ENCODE data around the gene SLC2A4. TPM values are rescaled to one million over a fixed set of nuclear protein-coding genes. Genes with fewer than 3 reads are reported as not detected.

Gene SLC2A4
- total RNA-seq, 1 donor: under 0.01 TPM

DNA sequence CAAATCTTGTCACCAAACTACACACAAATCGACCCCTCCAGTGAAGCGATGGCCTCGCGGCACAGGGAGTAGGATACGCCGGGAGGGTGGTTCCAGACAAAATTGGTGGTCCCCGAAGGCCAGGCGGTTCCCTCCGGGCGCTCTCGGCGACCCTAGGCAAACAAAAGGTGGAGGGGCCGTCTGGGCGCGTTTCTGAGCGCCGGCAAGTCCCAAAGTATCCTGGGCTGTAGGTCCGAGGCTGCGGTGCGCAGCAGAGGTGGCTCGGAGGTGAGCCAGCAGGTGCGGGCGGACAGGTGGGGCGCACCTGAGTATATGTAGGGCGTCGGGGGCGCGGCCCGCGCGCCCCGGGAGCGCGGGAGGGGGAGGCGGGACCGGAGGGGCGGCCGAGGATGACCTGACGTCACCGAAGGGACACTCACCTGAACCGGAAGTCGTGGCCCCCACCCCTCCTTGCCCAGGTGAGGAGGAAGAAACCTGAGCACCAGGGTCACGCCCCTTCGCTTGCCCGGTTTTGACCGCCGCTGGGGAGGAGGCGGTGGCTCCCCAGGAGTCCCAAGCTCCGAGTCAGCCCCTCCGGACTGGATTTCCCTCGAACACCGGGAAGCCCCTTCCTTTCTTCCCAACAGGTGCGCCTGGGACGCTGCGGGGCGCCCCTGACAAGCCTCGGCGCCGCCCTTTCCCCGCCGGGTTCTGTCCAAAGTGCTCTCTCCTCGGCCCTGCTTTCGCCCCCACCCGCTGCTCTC, 19.2 kb upstream of the SLC2A4 start, which contains the start of gene CLDN7:
CLDN7 (minus strand) TSS at position 287 of the 743 bp plus-strand sequence. CDS start 435 bp downstream, outside the sequence.
- no peak within 1 kb of the TSS for H3K27ac ChIP-seq (ENCODE audit: low read depth, low read length)
- H3K36me3 ChIP-seq (ENCODE audit: insufficient read depth, low read length): peaks cover 12% of the 10 kb centered on the region
- H3K4me3 ChIP-seq (ENCODE audit: insufficient read depth, low read length): peak within 1 kb of the TSS; percentile 67
- TF ChIP-seq, protein P1, sequence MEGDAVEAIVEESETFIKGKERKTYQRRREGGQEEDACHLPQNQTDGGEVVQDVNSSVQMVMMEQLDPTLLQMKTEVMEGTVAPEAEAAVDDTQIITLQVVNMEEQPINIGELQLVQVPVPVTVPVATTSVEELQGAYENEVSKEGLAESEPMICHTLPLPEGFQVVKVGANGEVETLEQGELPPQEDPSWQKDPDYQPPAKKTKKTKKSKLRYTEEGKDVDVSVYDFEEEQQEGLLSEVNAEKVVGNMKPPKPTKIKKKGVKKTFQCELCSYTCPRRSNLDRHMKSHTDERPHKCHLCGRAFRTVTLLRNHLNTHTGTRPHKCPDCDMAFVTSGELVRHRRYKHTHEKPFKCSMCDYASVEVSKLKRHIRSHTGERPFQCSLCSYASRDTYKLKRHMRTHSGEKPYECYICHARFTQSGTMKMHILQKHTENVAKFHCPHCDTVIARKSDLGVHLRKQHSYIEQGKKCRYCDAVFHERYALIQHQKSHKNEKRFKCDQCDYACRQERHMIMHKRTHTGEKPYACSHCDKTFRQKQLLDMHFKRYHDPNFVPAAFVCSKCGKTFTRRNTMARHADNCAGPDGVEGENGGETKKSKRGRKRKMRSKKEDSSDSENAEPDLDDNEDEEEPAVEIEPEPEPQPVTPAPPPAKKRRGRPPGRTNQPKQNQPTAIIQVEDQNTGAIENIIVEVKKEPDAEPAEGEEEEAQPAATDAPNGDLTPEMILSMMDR (IDR thresholded peaks at IDR 0.05; ENCODE audit: extremely low read depth, low read depth, low read length): no peak
- DNase-seq (ENCODE audit: insufficient read length, low spot score, missing footprints): no peak
- no peaks in the 10 kb centered on the region for H4K20me1 ChIP-seq (ENCODE audit: insufficient read depth, low read length)
- H3K79me2 ChIP-seq (ENCODE audit: insufficient read depth, low read length): no peaks in the 10 kb centered on the region
- peaks cover 15% of the 10 kb centered on the region for H3K27me3 ChIP-seq (ENCODE audit: insufficient read depth, low read length)
- H3K9me3 ChIP-seq (ENCODE audit: low read depth, low read length): no peaks in the 10 kb centered on the region
- H2AFZ ChIP-seq (ENCODE audit: low read length): peak within 1 kb of the TSS; percentile 88
- peak within 1 kb of the TSS; percentile 77 for H3K4me2 ChIP-seq (ENCODE audit: insufficient read depth, low read length)
- peaks cover 19% of the 10 kb centered on the region for H3K4me1 ChIP-seq (ENCODE audit: insufficient read depth, low read length)

DNA sequence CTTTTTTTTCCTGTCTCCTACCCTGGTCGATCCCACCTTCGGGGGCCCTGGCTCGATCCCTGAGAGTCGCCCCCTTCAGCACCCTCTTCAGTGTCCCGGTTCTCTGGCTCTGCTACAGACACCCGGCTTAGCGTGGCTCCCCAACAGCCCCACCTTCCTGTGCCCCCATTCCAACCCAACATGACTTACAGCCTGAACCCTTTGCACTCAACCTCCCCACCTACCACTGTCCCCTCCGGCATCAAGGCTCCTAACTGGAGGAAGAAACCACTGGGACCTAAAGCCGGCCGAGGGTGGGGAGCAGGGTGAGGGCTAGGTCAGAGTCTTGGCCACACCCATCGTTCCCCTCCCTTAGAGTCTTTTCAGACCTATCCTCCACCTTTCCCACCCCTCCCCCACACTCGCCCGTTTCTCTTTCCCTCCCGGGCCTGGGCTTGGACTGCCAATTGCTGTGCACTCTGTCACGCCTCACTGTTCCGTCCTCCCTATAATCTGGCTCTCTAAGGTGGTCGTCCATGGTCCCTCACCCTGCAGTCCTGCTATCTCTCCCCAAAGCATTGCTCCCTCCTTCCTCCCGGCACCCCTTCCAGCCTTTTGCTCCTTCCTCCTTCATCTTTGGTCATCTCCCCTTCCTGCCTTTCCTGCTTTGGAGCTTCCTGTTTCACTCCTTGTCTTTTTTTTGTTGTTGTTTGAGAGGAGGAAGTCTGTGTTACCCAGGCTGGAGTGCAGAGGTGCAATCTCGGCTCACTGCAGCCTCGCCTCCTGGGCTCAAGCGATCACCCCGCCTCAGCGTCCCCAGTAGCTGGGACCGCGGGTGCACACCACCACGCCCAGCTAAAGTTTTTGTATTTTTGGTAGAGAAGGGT, 18.4 kb upstream of the SLC2A4 start:
- H2AFZ ChIP-seq (ENCODE audit: low read length): peak overlapping the region; percentile 88
- peak; percentile 80 for DNase-seq (ENCODE audit: insufficient read length, low spot score, missing footprints)
- no peaks in the 10 kb centered on the region for H4K20me1 ChIP-seq (ENCODE audit: insufficient read depth, low read length)
- H3K4me1 ChIP-seq (ENCODE audit: insufficient read depth, low read length): peaks cover 19% of the 10 kb centered on the region
- H3K27me3 ChIP-seq (ENCODE audit: insufficient read depth, low read length): peaks cover 15% of the 10 kb centered on the region
- peak overlapping the region; percentile 47 for H3K4me2 ChIP-seq (ENCODE audit: insufficient read depth, low read length)
- H3K4me3 ChIP-seq (ENCODE audit: insufficient read depth, low read length): peak overlapping the region; percentile 36
- TF ChIP-seq, protein P1 (IDR thresholded peaks at IDR 0.05; ENCODE audit: extremely low read depth, low read depth, low read length): no peak
- H3K9me3 ChIP-seq (ENCODE audit: low read depth, low read length): no peaks in the 10 kb centered on the region
- H3K79me2 ChIP-seq (ENCODE audit: insufficient read depth, low read length): no peaks in the 10 kb centered on the region
- H3K27ac ChIP-seq (ENCODE audit: low read depth, low read length): no peak overlapping the region
- peaks cover 12% of the 10 kb centered on the region for H3K36me3 ChIP-seq (ENCODE audit: insufficient read depth, low read length)

DNA sequence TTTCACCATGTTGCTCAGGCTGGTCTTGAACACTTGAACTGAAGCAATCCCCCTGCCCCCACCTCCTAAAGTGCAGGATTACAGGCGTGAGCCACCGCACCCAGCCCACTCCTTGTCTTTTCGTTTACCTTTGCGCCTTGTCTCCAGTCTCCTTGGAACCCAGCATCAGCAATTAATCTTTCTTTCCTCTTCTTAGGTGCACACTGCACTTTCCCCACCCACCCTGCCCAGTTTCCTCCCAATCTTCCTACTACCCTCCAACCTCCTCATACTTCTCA, 17.8 kb upstream of the SLC2A4 start:
- H3K79me2 ChIP-seq (ENCODE audit: insufficient read depth, low read length): no peaks in the 10 kb centered on the region
- H3K4me2 ChIP-seq (ENCODE audit: insufficient read depth, low read length): no peak overlapping the region
- H3K36me3 ChIP-seq (ENCODE audit: insufficient read depth, low read length): peaks cover 9% of the 10 kb centered on the region
- H3K27me3 ChIP-seq (ENCODE audit: insufficient read depth, low read length): peaks cover 15% of the 10 kb centered on the region
- no peaks in the 10 kb centered on the region for H3K9me3 ChIP-seq (ENCODE audit: low read depth, low read length)
- H4K20me1 ChIP-seq (ENCODE audit: insufficient read depth, low read length): no peaks in the 10 kb centered on the region
- H3K4me3 ChIP-seq (ENCODE audit: insufficient read depth, low read length): no peak overlapping the region
- peak overlapping the region; percentile 88 for H2AFZ ChIP-seq (ENCODE audit: low read length)
- TF ChIP-seq, protein P1 (IDR thresholded peaks at IDR 0.05; ENCODE audit: extremely low read depth, low read depth, low read length): no peak
- DNase-seq (ENCODE audit: insufficient read length, low spot score, missing footprints): no peak
- peaks cover 18% of the 10 kb centered on the region for H3K4me1 ChIP-seq (ENCODE audit: insufficient read depth, low read length)
- H3K27ac ChIP-seq (ENCODE audit: low read depth, low read length): no peak overlapping the region

DNA sequence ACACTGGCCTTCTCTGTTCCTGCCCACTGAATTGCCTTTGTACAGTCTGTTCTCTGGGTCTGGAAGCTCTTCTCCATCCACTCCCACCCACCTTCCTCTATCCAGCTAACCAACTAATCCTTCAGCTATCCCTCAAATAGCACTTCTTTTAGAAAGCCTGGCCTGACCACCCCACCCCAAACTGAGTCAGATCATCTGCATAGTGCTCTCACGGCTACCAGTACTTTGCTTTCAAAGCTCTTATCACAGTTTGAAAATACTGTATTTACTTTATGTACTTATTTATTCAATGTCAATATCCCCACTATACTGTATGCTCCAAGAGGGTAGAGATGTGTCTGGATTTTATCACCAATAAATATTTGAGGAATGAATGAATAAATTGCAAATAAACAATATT, 14.7 kb upstream of the SLC2A4 start:
- no peaks in the 10 kb centered on the region for H3K79me2 ChIP-seq (ENCODE audit: insufficient read depth, low read length)
- no peaks in the 10 kb centered on the region for H3K9me3 ChIP-seq (ENCODE audit: low read depth, low read length)
- no peaks in the 10 kb centered on the region for H3K36me3 ChIP-seq (ENCODE audit: insufficient read depth, low read length)
- no peak overlapping the region for H3K4me2 ChIP-seq (ENCODE audit: insufficient read depth, low read length)
- no peaks in the 10 kb centered on the region for H4K20me1 ChIP-seq (ENCODE audit: insufficient read depth, low read length)
- TF ChIP-seq, protein P1 (IDR thresholded peaks at IDR 0.05; ENCODE audit: extremely low read depth, low read depth, low read length): no peak
- no peak overlapping the region for H3K27ac ChIP-seq (ENCODE audit: low read depth, low read length)
- H3K4me3 ChIP-seq (ENCODE audit: insufficient read depth, low read length): no peak overlapping the region
- H3K27me3 ChIP-seq (ENCODE audit: insufficient read depth, low read length): peaks cover 12% of the 10 kb centered on the region
- DNase-seq (ENCODE audit: insufficient read length, low spot score, missing footprints): no peak
- H3K4me1 ChIP-seq (ENCODE audit: insufficient read depth, low read length): peaks cover 12% of the 10 kb centered on the region
- H2AFZ ChIP-seq (ENCODE audit: low read length): no peak overlapping the region
